HFF-Myc (cell line): ENCODE measurements around the gene BARX1.

Source experiments
- DNase-seq: peaks from one replicate; pipeline ENCODE4 v3.0.0-alpha.2; 2011; ENCODE audit warnings: low read depth; ENCODE audit errors: extremely low read depth
- H3K4me3 ChIP-seq: replicated peaks from 2 replicates; pipeline ENCODE4 v1.5.1; 2011; ENCODE audit warnings: low read depth, mild to moderate bottlenecking, control low read depth, low read length
- TF ChIP-seq, protein P1 (sequence below): IDR thresholded peaks from 2 replicates; pipeline ENCODE4 v1.5.1; 2012; ENCODE audit warnings: mild to moderate bottlenecking, low read depth, low read length, control low read depth; ENCODE audit errors: missing control alignments

The BARX1 gene

DNA sequence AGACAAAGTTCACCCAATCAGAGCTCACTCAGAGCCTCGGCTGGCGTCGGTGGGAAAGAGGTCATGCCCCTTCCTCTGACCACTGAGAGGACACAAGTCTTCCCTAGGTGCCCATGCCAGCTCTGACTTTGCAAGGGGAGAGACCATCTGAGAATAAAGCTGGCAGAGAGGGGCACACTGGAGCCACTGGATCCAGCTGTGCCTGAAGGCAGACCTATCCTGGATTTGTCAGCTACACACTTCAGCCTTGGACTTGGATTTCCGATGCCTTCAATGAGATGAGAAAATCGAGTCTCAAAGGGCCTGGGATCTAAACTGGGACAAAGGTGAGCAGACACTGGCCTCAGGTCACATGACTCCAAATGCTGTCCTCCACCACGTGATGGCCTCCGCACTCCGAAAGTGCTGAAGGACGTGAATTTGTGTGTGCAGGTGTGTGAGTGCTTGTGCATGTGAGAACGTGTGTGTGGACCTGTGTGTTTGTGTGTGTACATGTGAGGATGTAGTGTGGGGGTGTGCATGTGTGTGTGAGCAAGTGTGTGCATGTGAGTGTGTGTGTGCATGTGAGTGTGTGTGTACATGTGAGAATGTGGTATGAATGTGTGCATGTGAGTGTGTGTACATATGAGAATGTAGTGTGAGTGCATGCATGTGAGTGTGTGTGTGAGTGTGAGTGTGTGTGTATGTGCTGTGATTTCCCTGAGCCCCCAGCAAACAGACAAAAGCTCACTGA lies 37.9 kb downstream of the BARX1 start:
- no peak for DNase-seq
- no peak overlapping the region for H3K4me3 ChIP-seq
- TF ChIP-seq, protein P1, sequence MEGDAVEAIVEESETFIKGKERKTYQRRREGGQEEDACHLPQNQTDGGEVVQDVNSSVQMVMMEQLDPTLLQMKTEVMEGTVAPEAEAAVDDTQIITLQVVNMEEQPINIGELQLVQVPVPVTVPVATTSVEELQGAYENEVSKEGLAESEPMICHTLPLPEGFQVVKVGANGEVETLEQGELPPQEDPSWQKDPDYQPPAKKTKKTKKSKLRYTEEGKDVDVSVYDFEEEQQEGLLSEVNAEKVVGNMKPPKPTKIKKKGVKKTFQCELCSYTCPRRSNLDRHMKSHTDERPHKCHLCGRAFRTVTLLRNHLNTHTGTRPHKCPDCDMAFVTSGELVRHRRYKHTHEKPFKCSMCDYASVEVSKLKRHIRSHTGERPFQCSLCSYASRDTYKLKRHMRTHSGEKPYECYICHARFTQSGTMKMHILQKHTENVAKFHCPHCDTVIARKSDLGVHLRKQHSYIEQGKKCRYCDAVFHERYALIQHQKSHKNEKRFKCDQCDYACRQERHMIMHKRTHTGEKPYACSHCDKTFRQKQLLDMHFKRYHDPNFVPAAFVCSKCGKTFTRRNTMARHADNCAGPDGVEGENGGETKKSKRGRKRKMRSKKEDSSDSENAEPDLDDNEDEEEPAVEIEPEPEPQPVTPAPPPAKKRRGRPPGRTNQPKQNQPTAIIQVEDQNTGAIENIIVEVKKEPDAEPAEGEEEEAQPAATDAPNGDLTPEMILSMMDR = no peak

DNA sequence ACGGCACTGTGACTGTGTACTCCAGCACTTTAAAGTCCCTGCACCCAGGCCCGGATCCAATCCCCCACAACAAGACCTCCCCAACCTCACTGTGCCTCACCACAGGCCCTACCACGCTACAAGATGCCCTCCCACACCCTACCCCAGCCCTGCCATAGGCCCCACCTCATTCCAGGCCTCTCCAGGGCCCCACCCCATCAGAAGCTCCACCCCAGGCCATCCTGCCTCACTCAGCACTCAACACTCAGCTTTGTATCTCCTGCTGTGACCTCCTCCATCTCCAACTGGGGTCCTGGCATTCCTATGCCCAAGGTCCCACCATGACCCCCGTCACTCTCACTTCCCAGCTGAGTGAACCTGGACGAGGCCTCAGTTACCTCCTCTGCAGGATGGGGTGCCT lies 38.8 kb downstream of the BARX1 start:
- TF ChIP-seq, protein P1 = no peak
- H3K4me3 ChIP-seq = no peak overlapping the region
- no peak for DNase-seq

DNA sequence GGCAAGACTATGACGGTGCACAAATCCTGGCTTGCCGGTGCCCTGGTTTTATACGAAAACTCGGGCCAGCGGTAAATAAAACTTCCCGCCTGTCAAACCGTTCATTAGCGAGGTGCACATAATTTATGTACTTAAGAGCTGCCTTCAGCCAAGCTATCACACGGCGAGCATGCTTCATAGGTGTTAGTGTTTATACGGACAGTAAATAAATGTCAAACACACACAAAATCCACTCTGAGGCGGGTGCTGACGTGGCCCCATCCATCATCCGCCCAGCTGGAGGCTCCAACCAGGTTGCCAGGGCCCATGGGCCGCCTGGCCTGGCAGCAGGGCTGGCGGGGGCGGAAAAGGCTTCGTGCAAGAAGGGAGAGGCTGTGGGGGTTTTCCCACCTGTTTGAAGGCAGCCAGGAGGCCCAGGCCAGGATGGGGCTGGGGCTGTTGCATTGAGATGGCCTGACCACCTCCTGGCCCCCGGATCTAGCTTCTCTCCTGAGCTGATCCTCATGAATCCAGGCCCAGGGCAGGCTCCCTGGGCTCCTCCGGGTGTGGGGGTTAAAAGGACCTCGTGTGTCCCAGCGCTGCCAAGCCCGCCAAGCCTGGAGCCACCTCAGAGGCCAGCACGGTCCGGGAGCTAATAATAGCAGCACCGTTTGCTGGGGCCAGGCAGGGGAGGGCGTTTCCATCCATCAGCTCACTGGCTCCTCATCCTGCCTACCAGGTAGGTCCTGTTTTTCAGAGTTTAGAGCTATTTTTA lies 43.2 kb downstream of the BARX1 start:
- no peak overlapping the region for H3K4me3 ChIP-seq
- TF ChIP-seq, protein P1 = no peak
- DNase-seq = no peak

DNA sequence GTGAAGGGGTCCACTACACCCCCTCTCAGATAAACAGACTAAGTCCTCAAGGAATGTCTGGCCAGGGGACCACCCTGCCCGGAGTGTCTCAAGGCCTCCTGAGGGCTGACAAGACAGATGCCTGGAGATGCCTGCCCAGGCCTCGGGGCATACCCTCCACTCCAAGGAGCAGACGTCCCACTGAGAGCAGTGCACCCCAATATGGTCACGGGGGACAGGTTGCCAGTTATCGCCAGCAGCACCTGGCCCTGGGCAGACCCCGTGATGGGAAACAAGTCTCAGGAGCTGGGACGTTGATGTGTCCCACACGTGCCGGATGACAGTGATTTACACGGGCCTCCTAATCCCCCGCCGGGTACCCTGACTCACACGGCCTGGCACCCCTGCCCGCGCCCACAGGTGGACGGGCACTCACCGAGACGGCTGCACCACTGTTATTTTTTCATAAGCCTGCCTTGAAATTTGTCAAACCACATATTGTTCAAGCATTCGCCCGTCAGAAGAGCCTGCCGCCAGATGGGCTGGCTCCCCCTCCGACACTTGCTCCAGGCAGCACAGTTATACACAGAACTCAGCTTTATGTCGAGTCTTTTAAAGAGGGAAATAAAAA lies 43.9 kb downstream of the BARX1 start:
- TF ChIP-seq, protein P1 = no peak
- no peak overlapping the region for H3K4me3 ChIP-seq
- DNase-seq = no peak

DNA sequence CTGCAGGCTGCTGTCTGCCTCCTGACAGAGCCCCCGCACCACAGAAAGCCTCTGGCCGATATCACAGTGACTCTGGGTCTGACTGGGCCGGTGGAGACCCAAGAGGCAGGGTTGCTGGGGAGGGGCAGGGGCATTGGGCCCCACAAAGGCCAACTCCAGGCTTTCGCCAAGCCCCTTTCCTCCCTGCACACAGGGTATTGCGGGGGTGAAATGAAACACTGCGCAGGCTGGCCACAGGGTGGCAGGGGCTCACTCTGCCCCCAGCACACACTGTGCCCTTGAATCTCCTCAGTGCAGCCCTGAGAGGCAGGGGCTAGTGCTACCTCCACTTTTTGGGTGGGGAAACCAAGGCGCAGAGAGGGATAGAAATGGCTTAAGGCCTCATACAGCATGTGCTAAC lies 44.6 kb downstream of the BARX1 start:
- DNase-seq = no peak
- H3K4me3 ChIP-seq = no peak overlapping the region
- TF ChIP-seq, protein P1 = no peak

DNA sequence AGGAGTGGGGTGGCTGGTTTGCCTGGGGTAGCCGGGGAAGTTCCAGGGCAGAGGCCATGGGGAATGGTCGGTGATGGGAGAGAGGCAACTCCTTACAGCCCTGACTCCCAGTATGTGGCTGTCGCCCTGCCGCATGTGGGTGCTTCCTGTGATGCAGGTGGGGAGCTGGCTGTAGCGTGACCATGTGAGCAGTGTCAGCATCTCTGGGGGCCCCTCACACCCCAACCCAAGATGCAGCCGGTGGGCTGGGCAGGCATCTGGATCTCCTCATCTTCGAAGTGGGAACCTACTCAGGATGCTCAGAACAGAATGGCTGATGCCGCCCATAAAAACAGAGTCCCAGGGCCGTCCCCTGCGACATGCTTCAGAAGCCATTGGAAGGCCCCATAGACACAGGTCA lies 45.0 kb downstream of the BARX1 start:
- TF ChIP-seq, protein P1 = no peak
- DNase-seq = no peak
- H3K4me3 ChIP-seq = no peak overlapping the region
